Natural killer cell treated with Interleukin-12 subunit alpha and Interleukin-12 subunit beta and Interleukin-15 and Interleukin-18, amount 100 ng/mL, for 72 hours (primary cell): ENCODE results near the gene PRLHR. TPM values are rescaled to one million over a fixed set of nuclear protein-coding genes. Genes with fewer than 3 reads are reported as not detected.

Source experiments
- total RNA-seq, 2 donors: library from RNA; stranded (reverse); gene quantifications; one replicate each; pipeline ENCODE4 v1.2.3, GENCODE V29; 2022

The PRLHR gene
- total RNA-seq, 2 donors from 2014 or later: not detected

Other genes with a start within 250 kb of the PRLHR start
- 10 to 100 TPM; 28.9 to 29.9 TPM for gene CACUL1, start 159.3 kb upstream of the PRLHR start, total RNA-seq